GM21786 (cell line): ENCODE data around the gene SNUPN.
A peak's percentile ranks its signal among the peaks of the same experiment; 100 is the strongest.

ENCODE experiments used
- ATAC-seq: cut with Tn5 transposase; IDR thresholded peaks from one replicate; pipeline ENCODE4 v1.9.1; 2021; ENCODE audit not compliant: unreplicated experiment

SNUPN gene

DNA sequence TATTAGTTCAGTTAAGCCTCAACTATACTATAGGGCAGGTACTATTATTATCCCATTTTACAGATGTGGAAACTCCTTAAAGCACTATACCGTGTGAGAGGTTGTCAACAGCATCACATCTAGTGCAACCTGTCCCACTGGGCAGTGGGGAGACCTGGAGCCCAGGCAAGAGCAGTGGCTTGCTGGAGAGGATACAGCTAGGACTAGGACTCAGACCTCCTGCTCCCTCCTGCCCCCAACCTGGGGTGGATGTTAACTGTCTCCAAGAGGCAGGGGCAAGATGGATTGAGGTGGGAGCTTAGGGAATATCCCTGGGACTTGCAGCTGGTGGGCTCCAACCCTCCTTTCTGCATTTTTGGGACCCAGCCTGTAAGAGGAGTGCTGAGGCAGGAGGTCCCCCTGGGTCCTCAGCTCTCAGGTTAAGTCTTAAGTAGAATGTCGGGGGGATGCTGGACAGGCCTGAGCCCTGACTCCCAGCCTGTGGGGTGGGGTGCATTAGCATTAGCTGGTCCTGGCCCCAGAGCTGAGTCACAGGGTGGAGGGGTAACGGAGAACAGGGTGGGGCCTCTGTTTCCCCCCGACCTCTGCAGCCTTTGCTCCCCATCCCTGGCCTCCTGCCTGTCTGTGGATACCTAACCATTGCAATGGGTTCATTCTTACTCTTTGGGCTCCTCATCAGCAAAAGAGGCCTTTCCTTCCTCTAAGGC, 28.8 kb upstream of the SNUPN start:
- ATAC-seq: no peak

DNA sequence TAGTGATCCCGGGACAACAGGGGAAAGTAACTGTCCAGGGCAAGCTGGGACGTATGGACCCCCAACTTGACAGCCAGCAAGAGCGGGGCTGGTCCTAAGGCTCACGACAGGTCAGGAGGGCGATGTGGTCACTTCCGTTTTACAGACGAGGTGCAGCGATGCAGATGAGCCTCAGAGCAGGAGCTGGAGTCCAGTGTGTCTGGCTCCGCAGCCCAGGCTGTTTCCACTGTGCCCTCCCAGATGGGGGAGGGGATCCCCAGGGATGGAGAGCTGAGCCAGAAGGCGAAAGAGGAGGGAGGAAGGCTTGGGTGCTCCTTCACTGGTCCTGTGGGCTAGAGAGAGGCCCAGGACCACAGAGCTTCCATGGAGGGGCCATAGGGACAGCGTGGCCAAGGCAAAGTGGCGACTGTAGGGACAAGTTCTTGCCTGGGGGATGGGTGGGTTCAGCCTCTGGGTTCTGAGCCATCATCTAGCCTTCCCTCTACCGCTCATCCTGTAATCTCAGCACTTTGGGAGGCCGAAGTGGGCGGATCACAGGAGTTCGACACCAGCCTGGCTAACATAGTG, 27.9 kb upstream of the SNUPN start:
- ATAC-seq: no peak

DNA sequence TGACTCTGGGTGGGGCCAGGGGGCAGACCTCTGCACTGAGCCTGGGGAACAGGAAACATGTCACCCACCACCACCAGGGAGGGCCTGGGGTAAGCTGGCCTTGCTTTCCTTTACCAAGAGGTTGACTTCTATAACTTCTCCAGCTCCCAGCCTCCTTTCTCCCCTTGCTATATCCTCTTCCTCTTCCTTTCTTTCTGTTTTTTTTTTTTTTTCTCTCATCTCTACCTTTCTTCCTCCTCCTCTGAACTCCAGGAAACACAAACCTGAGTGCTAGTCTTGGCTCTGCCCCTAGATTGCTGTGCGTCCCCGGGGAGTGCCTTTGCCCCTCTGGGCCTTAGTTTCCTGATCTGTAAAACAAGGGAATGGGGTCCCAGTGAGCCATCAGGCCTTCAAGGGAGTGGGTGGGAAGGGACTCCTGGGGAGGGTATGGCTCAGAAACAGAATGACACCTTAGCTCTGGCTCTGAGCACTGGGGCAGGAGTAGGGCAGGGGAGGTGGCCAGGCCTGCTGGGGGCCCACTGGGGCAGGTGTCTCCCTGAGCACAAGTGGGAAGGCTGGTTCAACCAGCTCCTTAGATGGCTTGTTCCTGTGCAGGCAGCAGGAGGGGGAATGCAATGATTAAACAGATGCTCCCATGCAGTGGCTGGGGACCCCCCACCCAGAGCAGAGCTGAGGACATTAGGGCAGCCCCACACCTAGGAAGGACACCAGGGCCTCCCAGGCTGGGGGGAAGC, 26.5 kb upstream of the SNUPN start:
- no peak for ATAC-seq

DNA sequence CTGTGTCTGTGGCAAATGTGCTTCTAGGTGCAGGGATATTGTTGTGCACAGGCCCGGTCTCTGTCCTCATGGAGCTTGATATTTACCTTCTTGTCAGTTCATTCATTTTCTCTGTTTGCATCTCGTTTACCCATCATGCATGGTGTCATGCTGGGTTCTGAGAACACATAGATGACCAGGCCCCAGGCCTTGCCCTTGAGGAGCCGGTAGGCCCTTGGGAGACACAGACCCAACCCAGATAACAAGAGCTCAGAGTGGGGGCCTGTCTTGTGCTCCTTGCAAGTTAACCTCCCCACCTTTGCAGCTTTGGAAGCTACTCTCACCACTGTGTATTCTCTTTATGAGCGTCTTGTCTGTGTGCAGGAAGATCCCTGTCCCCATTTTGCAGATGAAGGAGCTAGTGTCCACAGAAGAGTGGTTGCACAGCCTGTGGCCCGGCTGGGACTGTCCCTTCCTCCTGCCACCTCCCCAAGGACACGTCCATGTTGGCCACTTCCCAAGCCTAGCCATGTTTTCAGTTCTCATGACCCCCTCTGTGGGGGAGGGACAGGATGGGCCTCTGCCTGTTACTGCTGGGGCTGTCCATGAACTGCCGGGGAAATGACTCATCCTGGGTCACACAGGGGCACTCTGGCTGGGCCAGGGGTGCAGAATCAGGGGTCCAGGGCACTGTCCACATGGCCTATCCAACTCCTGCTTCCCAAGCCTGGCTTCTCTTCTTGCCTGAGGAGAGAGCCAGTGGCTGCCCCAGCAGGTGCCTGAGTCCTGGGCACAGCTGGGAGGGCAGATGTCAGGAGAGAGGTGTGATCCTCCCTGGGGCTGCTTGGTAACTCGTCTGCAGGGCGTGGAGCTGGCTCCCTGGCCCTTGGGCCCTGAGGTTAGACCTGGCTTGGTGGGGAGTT, 25.6 kb upstream of the SNUPN start:
- no peak for ATAC-seq

DNA sequence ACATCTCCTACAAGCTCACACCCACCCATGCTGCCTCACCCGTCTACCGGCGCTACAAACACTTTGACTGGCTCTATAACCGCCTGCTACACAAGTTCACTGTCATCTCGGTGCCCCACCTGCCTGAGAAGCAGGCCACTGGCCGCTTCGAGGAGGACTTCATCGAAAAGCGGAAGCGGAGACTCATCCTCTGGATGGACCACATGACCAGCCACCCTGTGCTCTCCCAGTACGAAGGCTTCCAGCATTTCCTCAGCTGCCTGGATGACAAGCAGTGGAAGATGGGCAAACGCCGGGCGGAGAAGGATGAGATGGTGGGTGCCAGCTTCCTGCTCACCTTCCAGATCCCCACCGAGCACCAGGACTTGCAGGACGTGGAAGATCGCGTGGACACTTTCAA, 24.3 kb upstream of the SNUPN start:
- ATAC-seq: no peak

DNA sequence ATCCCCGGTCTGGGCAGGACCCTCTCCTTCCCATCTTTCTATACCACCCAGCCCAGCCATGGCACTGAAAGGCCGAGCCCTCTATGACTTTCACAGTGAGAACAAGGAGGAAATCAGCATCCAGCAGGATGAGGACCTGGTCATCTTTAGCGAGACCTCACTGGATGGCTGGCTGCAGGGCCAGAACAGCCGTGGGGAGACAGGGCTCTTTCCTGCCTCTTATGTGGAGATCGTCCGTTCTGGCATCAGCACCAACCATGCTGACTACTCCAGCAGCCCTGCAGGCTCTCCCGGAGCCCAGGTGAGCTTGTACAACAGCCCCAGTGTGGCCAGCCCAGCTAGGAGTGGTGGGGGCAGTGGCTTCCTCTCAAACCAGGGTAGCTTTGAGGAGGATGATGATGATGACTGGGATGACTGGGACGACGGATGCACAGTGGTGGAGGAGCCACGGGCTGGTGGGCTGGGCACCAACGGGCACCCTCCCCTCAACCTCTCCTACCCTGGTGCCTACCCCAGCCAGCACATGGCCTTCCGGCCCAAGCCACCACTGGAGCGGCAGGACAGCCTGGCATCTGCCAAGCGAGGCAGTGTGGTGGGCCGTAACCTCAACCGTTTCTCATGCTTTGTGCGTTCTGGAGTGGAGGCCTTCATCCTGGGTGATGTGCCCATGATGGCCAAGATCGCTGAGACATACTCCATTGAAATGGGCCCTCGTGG, 23.7 kb upstream of the SNUPN start:
- no peak for ATAC-seq

DNA sequence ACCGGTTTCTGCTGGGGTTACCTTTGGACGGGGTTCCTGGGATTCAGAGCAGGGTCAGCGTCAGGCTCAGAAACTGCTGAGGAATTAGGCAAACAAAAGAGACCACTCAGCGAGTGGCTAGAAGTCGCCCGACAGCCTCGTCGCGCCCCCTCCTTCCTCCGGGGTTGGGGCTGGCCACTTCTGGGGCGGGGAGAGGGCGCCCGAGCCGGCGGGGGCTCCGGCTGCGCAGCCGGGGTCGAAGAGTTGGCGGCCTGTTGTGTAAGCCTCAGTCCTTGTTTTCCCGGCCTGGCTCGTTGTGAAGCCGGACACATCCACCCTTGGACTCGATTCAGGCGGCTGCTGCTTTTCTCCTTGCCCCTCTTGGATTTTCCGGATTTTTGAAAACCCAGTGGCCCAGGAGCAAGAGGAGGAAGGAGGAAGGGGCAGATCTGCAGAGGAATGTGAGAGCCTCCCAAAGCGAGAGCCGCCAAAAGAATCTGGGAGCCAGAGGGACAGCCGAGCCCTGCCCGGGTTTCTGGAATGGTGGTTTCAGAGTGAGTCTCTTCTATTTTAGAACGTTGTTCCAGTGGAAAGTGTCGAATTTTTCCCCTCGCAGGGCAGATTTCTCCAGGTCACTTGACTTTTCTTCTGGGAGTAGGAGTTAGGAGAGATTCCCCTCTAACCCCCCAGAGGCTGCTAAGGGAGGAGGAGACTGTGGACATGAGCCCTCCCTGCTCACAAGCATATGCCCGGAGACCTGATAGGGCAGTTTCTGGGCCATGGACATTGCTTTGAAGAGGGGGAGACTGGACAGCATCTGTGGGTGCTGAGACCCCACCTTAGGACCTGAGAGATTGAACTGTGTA, 22.9 kb upstream of the SNUPN start:
- no peak for ATAC-seq

DNA sequence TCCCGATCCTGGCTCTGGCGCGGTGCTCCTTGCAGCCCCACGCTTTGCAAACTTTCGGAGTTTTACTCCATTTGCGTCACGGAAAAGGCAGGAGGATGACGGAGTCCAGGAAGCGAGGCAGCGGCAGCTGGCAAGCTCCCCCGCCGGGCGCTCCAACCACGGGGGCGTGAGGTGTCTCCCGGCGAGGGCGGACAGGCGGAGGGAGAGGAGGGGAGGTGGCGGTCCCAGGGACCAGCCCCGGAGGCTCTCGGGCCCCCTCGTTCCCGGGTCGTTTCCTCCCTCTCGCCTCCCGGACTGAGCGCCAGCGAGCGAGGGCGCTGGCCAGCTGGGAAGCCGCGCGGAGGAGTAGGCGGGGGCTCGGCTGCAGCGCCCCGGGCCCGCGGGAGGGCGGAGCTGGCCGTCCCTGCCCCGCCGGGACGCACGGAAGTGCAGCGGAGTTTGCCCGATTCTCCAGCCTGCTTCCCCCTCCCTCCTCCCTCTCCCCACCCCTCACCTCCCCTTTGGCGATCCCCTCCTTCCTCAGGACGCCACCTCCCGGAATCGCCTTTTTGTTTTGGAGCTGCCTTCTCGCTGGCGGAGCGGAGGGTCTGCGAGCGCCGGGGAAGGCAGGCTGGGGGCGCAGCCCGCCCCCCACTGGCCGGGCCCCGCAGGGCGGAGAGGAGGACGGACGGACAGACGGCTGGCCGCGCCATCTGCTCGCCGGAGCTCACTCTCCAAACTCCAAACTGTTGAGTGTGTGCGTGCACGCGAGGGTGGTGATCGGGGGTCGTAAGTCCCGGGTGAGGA, 22.0 kb upstream of the SNUPN start, which contains the start of gene SNX33:
TSS of gene SNX33 (plus strand) at position 543 of the 786 bp plus-strand sequence. CDS start 1,191 bp downstream, outside the sequence.
- ATAC-seq: no peak

DNA sequence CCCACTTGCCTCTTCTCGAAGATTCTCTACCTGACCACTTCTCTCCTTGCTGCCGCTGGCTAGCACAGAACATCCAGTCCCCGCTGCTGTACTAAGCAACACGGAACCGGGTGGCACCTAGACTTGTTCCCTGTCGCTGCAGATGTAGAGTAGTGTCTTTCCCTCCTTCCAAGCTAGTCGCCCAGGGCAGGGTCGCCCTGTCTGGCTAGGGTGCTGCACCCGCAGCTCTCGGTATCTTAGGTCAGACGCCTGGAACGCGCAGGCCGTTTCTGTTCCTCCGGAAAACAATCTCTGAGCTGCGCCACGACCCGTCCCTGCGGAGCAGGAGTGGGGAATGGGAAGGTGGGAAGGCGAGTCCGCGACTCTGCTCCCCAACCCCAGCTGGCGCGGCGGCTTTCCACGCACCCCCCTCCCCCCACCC, 21.4 kb upstream of the SNUPN start:
- no peak for ATAC-seq

DNA sequence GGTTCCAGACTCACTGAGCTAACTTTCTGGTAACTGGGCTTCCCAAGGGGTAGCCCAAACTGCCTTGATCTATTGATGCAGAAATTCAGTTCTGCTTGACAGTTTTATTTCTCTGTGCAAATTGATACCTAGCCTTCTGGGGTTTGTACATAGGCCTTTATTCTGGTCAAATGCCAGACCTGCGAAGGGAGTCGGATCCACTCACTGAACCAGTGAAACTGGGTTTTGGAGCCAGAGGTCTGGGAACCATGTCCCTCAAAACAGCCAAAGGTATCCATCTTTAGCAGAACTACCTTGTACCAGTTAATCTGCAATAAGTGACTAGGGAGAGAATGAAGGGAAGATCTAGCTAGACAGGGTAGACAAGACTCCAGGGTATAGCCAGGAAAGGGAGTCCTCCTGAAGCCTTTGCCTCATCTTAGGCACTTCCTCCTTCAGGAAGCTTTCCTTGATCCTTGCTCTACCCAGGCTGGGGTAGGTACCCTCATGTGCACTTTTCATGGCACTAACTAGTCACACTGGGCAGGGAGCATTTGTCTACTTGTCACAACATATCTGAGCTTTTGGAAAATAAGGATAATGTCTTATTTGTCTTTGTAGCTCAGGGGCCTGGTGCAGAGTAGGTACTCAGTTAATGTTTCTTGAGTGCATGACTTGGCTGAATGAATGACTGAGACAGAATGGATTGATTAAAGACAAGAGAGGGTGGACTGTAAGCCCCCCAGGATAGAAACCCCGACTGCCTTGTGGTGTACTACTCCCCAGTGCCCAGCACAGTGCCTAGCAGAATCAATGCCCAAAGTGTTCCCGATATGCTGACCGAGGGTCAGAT, 20.8 kb upstream of the SNUPN start:
- no peak for ATAC-seq

DNA sequence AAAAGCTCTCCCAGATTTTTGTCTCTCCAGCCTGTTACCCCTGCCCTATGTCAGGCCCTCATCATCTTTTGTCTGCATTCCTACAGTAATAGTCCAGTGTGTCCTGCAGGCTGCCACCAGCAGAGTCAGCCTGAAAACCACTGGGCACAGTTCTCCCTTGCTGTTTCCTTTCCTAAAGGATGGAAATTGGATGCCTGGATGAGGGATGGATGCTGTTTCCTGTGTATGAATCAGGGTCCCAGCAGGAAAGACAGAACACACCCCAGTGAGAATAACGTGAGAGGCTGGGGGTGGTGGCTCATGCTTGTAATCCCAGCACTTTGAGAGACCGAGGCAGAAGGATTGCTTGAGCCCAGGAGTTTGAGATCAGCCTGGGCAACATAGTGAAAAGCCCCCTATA, 18.9 kb upstream of the SNUPN start:
- ATAC-seq: no peak

DNA sequence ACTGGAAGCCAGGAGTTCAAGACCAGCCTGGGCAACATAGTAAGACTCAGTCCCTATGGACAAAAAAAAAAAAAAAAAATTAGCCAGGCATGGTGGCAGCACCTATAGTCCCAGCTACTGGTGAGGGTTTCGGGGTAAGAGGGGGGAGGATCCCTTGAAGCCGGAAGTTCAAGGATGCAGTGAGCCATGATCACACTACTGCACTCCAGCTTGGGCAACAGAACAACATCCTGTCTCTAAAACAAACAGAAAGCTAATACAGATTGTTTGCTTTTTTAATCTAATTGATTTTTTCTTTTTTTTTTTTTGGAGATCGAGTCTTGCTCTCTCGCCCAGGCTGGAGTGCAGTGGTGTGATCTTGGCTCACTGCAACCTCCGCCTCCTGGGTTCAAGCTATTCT, 16.1 kb upstream of the SNUPN start:
- ATAC-seq: no peak

DNA sequence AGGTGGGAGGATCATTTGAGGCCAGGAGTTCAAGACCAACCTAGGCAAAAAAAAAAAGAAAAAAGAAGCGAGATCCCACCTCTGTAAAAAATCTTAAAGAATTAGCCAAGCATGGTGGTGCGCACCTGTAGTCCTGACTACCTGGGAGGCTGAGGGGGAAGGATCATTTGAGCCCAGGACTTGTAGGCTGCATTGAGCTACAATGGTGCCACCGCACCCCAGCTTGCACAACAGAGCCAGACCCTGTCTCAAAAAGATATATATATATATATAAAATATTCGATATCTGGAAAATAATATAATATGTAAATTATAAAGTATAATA, 15.6 kb upstream of the SNUPN start:
- no peak for ATAC-seq

DNA sequence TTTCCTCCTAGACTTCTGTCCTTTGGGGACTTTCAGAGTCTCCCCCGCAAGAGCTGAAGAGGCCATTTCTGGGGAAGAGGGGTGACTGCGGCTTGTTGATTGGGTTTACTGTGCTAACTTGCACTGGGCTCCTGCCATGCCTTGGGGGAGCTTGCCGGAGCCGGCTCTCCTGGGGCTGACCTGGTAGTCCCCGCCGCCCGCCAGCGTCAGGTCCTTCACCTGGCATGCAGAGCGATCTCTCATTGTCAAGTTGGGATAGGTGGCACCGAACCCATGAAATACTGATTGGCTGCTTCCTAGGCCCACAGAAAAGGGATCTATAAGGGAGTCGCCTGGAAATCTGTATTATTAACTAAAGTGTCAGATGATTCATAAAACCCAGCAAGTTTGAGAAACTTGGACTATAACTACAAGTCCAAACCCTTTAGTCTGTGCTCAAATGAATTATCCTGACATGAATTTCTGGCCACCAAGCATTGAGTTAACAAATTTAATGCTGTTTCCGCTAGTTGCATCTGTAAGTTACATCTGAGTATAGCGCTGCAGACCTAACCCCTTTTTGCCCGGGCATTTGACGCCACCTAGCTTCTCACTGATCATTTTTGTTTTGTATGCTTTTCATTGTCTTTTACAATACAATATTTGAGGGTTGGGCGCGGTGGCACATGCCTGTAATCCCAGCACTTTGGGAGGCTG, 15.1 kb upstream of the SNUPN start:
- peak; percentile 20 for ATAC-seq

DNA sequence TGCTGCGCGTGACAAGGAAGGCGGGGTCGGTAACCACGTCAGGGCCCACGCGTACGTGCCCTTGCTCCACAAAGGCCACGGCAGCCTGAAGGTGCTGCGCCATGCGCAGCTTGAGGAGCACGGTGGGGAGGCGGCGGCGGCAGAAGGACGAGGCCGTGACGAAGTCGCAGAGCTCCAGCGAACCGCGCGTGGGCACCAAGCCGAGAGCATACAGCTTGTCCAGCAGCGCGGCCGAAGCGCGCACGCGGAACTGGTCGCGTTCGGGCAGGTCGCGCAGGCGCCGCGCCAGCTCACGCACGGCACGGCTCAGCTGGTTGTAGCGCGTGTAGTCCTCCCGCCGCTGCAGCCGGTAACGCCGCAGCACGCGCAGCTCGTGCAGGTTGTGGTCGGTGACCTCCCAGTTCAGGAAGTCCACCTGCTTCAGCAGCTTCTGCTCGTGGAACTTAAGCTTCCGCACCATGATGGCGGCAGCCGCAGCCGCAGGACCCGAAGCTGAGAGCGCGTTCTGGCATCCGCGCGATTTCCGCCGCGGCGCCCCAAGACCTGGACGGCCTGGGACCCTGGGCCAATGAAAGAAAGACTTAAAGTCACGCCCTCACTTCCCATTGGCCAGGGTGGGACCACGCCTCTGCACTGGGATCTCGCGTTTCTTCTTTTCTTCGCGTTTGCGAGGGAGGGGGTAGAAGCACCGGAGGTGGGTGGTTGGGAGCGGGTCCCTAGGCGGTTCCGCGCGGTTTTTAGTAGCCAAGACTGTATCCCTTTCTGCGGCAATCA, 14.4 kb upstream of the SNUPN start, which contains the start of gene IMP3:
TSS of gene IMP3 (minus strand) at position 516 of the 774 bp plus-strand sequence. CDS start at position 460, 56 bp downstream.
- peak; percentile 93 for ATAC-seq

DNA sequence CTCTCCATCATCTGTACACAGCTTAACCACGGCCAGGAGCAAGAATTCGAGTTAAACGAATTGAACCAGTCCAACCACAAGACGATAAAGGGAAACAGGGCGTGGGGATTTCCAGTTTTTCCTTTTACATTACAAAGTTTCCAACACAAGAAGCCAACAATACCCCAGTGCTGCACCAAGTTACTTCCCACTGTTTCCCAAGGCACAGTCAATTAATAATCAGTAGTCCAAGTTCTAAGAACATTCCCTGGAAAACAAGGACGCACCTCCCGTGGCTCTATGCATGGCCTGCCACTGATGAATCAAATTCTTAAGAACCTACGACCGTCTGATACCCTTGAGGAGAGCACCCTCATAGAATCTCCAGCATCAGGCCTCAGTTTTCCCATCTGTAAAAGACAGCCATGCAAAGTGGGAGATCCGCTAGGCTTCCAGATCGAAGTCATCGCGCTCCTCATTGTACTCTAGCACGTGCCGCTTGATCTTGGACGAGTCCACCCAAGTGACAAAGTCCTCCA, 13.7 kb upstream of the SNUPN start:
- no peak for ATAC-seq
